GM21515 (cell line): ENCODE measurements around the gene SFT2D3.

ENCODE experiments used
- ATAC-seq: cut with Tn5 transposase; IDR thresholded peaks from one replicate; pipeline ENCODE4 v1.9.1; 2021; ENCODE audit not compliant: unreplicated experiment

Gene SFT2D3

DNA sequence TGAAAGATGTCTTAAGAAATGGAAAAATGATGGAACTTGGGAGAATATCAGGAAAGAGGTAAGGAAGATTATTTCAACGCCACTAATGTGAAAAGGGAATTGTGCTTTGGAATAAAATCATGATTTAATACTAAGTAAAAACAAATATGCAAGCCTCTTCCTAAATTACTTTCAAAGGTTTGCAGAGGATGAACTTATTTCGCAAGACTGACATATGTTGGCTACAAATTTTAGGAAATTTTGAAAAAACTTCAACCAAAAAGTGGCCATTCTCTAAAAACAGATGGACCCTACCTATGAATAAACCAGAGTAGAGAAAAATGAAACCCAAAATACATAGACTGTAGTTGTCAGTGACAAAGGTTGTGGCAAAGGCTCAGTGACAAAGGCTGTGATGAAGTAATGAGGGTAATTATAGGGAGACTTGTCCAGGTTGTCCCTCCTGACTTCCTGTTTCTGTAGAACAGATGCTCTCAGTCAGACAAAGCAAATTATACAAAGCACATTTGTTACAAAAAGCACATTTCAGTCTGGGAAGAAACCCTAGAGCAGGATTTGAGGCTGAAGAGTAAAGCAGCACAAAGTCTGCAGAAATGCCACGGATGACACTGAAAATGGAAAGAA is 39.5 kb downstream of the SFT2D3 start:
- ATAC-seq = no peak

- no peak for ATAC-seq
Measured at GRCh38 chr2:127743477-127744026, 42.3 kb downstream of the SFT2D3 start.

- no peak for ATAC-seq
Measured at GRCh38 chr2:127747621-127748020, 46.3 kb downstream of the SFT2D3 start.

- ATAC-seq = peak; percentile 93
Measured at GRCh38 chr2:127749537-127749936, 48.2 kb downstream of the SFT2D3 start.

GRCh38 chr2:127753374-127753773 is 52.1 kb downstream of the SFT2D3 start:
- no peak for ATAC-seq

DNA sequence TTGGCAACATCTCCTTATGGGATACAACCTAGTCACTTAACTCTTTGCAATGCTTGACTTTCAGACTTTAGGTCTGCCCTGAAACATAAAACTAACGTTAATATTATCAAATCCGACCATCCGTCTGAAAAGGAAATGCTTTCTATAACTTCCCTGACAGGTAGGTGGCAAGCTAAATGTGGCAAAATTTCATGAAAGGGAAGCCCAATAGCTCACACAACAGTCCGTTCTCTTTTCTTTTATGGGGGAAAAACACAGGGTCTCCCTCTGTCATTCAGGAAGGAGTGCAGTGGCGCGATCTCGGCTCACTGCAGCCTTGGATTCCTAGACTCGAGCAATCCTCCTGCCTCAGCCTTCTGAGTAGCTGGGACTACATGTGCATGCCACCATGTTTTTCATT is 52.9 kb downstream of the SFT2D3 start:
- ATAC-seq = no peak
